Activated CD4-positive, alpha-beta T cell treated with anti-CD3 and anti-CD28 coated beads, Interleukin-2, amount 10 ng/mL, durations not matched to agents 24 days and 14 days (primary cell): ENCODE measurements around the gene FOXO4. TPM values are rescaled to one million over a fixed set of nuclear protein-coding genes. Genes with fewer than 3 reads are reported as not detected.
A peak's percentile ranks its signal among the peaks of the same experiment; 100 is the strongest.

Experiments
- DNase-seq: peaks from one replicate; pipeline ENCODE4 v3.0.0; 2022
- H3K27ac Mint-ChIP-seq: one replicate; pipeline ENCODE4 v1.8.0; 2022; ENCODE audit warnings: mild to moderate bottlenecking, mixed read lengths
- H3K27me3 Mint-ChIP-seq: one replicate; pipeline ENCODE4 v1.8.0; 2022; ENCODE audit warnings: mixed read lengths
- H3K36me3 Mint-ChIP-seq: one replicate; pipeline ENCODE4 v1.8.0; 2022; ENCODE audit warnings: low read depth, mild to moderate bottlenecking, mixed read lengths
- H3K4me1 Mint-ChIP-seq: one replicate; pipeline ENCODE4 v1.8.0; 2021; ENCODE audit warnings: mixed read lengths
- H3K4me3 Mint-ChIP-seq: one replicate; pipeline ENCODE4 v1.8.0; 2022; ENCODE audit warnings: mild to moderate bottlenecking, moderate library complexity, mixed read lengths
- H3K9me3 Mint-ChIP-seq: one replicate; pipeline ENCODE4 v1.8.0; 2021; ENCODE audit warnings: mixed read lengths
- intact Hi-C: fragments of 100-400 bp; cut with micrococcal nuclease; formaldehyde crosslinking; loops from one replicate; pipeline ENCODE4 v1.15.1; 2023
- total RNA-seq: library from RNA; stranded (reverse); gene quantifications from 2 replicates; pipeline ENCODE4 v1.2.3, GENCODE V29; 2022

FOXO4 gene
- total RNA-seq, 1 donor from 2014 or later = 9.8 TPM

DNA sequence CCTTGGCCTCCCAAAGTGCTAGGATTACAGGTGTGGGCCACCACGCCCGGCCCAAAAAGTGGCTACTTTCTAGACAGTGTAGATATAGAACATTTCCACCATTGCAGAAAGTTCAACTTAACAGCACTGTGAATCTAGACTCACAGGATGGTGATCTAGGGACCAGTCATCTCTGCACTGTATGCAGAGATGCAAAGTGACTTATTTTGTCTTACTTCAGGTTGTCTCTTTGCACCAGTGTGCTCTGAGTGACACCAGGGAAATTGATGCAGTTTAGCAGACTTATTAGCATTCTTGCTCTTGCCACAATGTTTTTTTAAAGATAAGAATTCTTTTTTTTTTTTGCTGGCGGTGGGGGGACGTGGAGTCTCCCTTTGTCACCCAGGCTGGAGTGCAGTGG, 12.8 kb upstream of the FOXO4 start:
- DNase-seq = no peak
- intact Hi-C loops = no loop called here
- Mint-ChIP-seq H3K27me3 (no peaks in the 10 kb centered on the region), H3K36me3 (no peaks in the 10 kb centered on the region), H3K9me3 (no peaks in the 10 kb centered on the region), H3K27ac (no peak overlapping the region), H3K4me3 (no peak overlapping the region), H3K4me1 (peaks cover 2% of the 10 kb centered on the region)

GRCh38 chrX:71085900-71086299, 9.8 kb upstream of the FOXO4 start:
- Mint-ChIP-seq H3K4me1 (peaks cover 2% of the 10 kb centered on the region), H3K4me3 (no peak overlapping the region), H3K9me3 (no peaks in the 10 kb centered on the region), H3K27me3 (no peaks in the 10 kb centered on the region), H3K27ac (no peak overlapping the region), H3K36me3 (no peaks in the 10 kb centered on the region)
- DNase-seq = no peak
- intact Hi-C loops = no loop called here

- intact Hi-C loops = no loop called here
- no peaks in the 10 kb centered on the region for H3K27me3 Mint-ChIP-seq
- H3K4me1 Mint-ChIP-seq = peaks cover 10% of the 10 kb centered on the region
- no peak overlapping the region for H3K27ac Mint-ChIP-seq
- H3K4me3 Mint-ChIP-seq = no peak overlapping the region
- no peaks in the 10 kb centered on the region for H3K9me3 Mint-ChIP-seq
- no peak for DNase-seq
- no peaks in the 10 kb centered on the region for H3K36me3 Mint-ChIP-seq
Measured at GRCh38 chrX:71091263-71091662, 4.4 kb upstream of the FOXO4 start.

- Mint-ChIP-seq H3K9me3 (no peaks in the 10 kb centered on the region), H3K4me3 (peak overlapping the region; percentile 89), H3K27ac (peak overlapping the region; percentile 34), H3K27me3 (no peaks in the 10 kb centered on the region), H3K36me3 (no peaks in the 10 kb centered on the region), H3K4me1 (peaks cover 25% of the 10 kb centered on the region)
- no peak for DNase-seq
- intact Hi-C loops = loop anchor here (1.0 kb wide), 2 partner anchors 27 to 271 kb away; partner anchors contain the start of genes SNX12 and TAF1
Measured at GRCh38 chrX:71095033-71095432, 618 bp upstream of the FOXO4 start.

DNA sequence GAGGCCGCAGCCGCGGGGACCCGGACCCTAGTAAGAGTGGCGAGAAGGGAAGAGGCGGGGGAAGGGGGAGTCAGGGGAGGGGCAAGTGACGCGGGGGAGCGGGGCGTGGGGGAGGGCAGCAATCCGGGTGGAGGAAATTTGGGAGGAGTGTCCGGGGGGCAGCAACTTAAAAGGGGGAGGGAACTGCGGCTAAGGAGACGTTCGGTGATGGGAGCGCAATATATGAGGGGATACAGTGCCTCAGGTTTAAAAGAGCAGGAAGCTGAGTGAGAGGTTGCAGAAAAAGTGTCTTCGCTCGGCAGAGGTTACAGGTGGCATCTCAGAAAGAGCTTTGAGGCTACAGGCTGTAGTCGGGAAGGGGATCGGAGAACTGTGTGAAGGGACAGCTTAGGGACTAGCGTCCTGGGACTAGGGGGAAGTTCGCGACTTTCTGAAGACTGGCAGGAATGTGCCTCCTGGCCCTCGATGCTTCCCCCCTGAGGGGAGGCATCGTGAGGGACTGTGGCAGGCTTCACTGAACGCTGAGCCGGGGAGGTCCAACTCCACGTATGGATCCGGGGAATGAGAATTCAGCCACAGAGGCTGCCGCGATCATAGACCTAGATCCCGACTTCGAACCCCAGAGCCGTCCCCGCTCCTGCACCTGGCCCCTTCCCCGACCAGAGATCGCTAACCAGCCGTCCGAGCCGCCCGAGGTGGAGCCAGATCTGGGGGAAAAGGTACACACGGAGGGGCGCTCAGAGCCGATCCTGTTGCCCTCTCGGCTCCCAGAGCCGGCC, 519 bp downstream of the FOXO4 start:
- H3K36me3 Mint-ChIP-seq = no peaks in the 10 kb centered on the region
- no peak for DNase-seq
- H3K27me3 Mint-ChIP-seq = no peaks in the 10 kb centered on the region
- H3K27ac Mint-ChIP-seq = peak overlapping the region; percentile 96
- peak overlapping the region; percentile 89 for H3K4me3 Mint-ChIP-seq
- peaks cover 28% of the 10 kb centered on the region for H3K4me1 Mint-ChIP-seq
- intact Hi-C loops = loop anchor here (1.0 to 2.0 kb wide), 3 partner anchors 15 to 270 kb away; partner anchors contain the start of genes IL2RG, SNX12 and TAF1
- no peaks in the 10 kb centered on the region for H3K9me3 Mint-ChIP-seq

- Mint-ChIP-seq H3K4me1 (peaks cover 30% of the 10 kb centered on the region), H3K36me3 (peaks cover 2% of the 10 kb centered on the region), H3K27ac (no peak overlapping the region), H3K27me3 (no peaks in the 10 kb centered on the region), H3K9me3 (no peaks in the 10 kb centered on the region), H3K4me3 (peak overlapping the region; percentile 89)
- intact Hi-C loops = loop anchor here (2.0 kb wide), 1 partner anchor 14 kb away; the partner anchor contains the start of gene IL2RG
- DNase-seq = peak; percentile 59
Measured at GRCh38 chrX:71096760-71097032, 1.0 kb downstream of the FOXO4 start.

GRCh38 chrX:71098302-71098701, 2.7 kb downstream of the FOXO4 start:
- H3K27me3 Mint-ChIP-seq = no peaks in the 10 kb centered on the region
- peak overlapping the region; percentile 12 for H3K4me3 Mint-ChIP-seq
- intact Hi-C loops = loop anchor here (1.0 kb wide), 2 partner anchors 31 to 81 kb away; no protein-coding TSS in a partner anchor
- no peak overlapping the region for H3K27ac Mint-ChIP-seq
- peaks cover 4% of the 10 kb centered on the region for H3K36me3 Mint-ChIP-seq
- H3K9me3 Mint-ChIP-seq = no peaks in the 10 kb centered on the region
- peak; percentile 91 for DNase-seq
- H3K4me1 Mint-ChIP-seq = peaks cover 40% of the 10 kb centered on the region

DNA sequence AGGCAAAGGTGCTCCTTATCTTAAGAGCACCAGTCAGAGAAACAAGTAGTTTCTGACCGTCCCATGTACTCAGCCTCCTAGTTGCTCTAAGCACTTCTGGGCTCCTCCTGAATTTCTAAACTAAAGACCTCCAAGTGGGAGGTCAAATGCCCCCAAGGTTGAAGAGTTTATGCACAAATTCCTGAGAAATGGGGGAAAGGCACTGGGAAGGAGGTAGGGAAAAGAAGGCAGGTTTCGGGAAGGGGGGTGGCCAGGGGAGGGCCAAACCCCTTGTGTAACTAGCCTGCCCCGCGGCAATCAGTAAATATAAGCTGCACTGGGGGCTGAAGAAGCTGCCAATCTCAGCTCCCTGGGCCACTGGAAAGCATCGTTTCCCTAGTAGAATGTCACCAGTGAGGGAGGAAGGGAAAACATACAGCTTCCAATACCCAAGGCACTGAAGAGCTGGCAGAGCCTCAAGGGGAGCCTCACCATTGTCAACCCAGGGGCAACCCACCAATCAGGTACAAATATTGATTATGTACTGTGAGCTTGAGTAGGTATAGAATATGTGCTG, 3.4 kb downstream of the FOXO4 start:
- Mint-ChIP-seq H3K9me3 (no peaks in the 10 kb centered on the region), H3K4me3 (no peak overlapping the region), H3K36me3 (peaks cover 8% of the 10 kb centered on the region), H3K4me1 (peaks cover 48% of the 10 kb centered on the region), H3K27ac (no peak overlapping the region), H3K27me3 (no peaks in the 10 kb centered on the region)
- intact Hi-C loops = loop anchor here (1.0 kb wide), 2 partner anchors 30 to 80 kb away; no protein-coding TSS in a partner anchor
- DNase-seq = no peak

- H3K4me1 Mint-ChIP-seq = peaks cover 55% of the 10 kb centered on the region
- intact Hi-C loops = loop anchor here (10.0 kb wide), 1 partner anchor 155 kb away; the partner anchor contains the start of gene ZMYM3
Measured at GRCh38 chrX:71099736-71100135, 4.1 kb downstream of the FOXO4 start.

DNA sequence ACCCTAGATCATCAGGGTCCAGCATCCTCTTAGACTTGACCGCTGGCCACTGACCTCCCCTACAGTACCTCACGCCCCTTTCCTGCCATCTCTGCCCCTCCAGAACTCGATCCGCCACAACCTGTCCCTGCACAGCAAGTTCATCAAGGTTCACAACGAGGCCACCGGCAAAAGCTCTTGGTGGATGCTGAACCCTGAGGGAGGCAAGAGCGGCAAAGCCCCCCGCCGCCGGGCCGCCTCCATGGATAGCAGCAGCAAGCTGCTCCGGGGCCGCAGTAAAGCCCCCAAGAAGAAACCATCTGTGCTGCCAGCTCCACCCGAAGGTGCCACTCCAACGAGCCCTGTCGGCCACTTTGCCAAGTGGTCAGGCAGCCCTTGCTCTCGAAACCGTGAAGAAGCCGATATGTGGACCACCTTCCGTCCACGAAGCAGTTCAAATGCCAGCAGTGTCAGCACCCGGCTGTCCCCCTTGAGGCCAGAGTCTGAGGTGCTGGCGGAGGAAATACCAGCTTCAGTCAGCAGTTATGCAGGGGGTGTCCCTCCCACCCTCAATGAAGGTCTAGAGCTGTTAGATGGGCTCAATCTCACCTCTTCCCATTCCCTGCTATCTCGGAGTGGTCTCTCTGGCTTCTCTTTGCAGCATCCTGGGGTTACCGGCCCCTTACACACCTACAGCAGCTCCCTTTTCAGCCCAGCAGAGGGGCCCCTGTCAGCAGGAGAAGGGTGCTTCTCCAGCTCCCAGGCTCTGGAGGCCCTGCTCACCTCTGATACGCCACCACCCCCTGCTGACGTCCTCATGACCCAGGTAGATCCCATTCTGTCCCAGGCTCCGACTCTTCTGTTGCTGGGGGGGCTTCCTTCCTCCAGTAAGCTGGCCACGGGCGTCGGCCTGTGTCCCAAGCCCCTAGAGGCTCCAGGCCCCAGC, 5.2 kb downstream of the FOXO4 start:
- Mint-ChIP-seq H3K4me3 (no peak overlapping the region), H3K27me3 (no peaks in the 10 kb centered on the region), H3K36me3 (peaks cover 21% of the 10 kb centered on the region), H3K4me1 (peaks cover 52% of the 10 kb centered on the region), H3K9me3 (no peaks in the 10 kb centered on the region), H3K27ac (no peak overlapping the region)
- intact Hi-C loops = loop anchor here (10.0 kb wide), 1 partner anchor 154 kb away; the partner anchor contains the start of gene ZMYM3
- peak; percentile 65 for DNase-seq

More at GRCh38 chrX:71099736-71100135, 4.1 kb downstream of the FOXO4 start:
- no peak overlapping the region for H3K4me3 Mint-ChIP-seq
- H3K27ac Mint-ChIP-seq = peak overlapping the region; percentile 32
- DNase-seq = no peak
- no peaks in the 10 kb centered on the region for H3K27me3 Mint-ChIP-seq
- peaks cover 15% of the 10 kb centered on the region for H3K36me3 Mint-ChIP-seq
- H3K9me3 Mint-ChIP-seq = no peaks in the 10 kb centered on the region

DNA sequence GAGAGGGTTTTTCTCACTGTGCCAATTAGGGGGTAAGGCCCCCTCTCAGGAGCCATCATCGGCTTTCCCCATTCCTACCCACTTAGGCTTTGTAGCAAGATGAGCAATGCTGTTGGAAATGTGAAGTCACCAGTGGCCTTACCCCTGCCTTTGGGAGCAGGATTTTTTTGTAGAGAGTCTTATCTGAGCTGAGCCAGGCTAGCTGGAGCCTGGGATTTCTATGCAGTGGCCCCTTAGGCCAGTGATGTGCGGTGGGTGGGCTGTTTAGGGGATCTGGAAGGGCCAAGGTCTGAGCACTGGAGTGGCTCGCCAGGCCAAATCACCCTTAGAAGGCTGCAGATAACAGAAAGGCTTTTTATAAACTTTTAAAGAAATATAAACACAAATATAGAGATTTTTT, 6.6 kb downstream of the FOXO4 start:
- intact Hi-C loops = loop anchor here (10.0 kb wide), 1 partner anchor 153 kb away; the partner anchor contains the start of gene ZMYM3
- Mint-ChIP-seq H3K27ac (peak overlapping the region; percentile 92), H3K9me3 (no peaks in the 10 kb centered on the region), H3K4me3 (no peak overlapping the region), H3K27me3 (no peaks in the 10 kb centered on the region), H3K36me3 (peaks cover 33% of the 10 kb centered on the region), H3K4me1 (peaks cover 58% of the 10 kb centered on the region)
- no peak for DNase-seq

- H3K9me3 Mint-ChIP-seq = no peaks in the 10 kb centered on the region
- DNase-seq = peak; percentile 82
- intact Hi-C loops = loop anchor here (1.0 to 10.0 kb wide), 3 partner anchors 8 to 151 kb away; partner anchors contain the start of genes IL2RG, MED12 and ZMYM3
Measured at GRCh38 chrX:71103110-71103983, 7.7 kb downstream of the FOXO4 start.

More at GRCh38 chrX:71103110-71103983, 7.7 kb downstream of the FOXO4 start:
- H3K36me3 Mint-ChIP-seq = peaks cover 43% of the 10 kb centered on the region
- peaks cover 60% of the 10 kb centered on the region for H3K4me1 Mint-ChIP-seq
- H3K27ac Mint-ChIP-seq = peak overlapping the region; percentile 92
- H3K4me3 Mint-ChIP-seq = peak overlapping the region; percentile 83
- H3K27me3 Mint-ChIP-seq = no peaks in the 10 kb centered on the region
